ENCODE results near the gene RPL21.

The RPL21 gene

GRCh38 chr13:27264181-27264580 lies 12.8 kb downstream of the RPL21 start:
- TF ChIP-seq, protein P1, sequence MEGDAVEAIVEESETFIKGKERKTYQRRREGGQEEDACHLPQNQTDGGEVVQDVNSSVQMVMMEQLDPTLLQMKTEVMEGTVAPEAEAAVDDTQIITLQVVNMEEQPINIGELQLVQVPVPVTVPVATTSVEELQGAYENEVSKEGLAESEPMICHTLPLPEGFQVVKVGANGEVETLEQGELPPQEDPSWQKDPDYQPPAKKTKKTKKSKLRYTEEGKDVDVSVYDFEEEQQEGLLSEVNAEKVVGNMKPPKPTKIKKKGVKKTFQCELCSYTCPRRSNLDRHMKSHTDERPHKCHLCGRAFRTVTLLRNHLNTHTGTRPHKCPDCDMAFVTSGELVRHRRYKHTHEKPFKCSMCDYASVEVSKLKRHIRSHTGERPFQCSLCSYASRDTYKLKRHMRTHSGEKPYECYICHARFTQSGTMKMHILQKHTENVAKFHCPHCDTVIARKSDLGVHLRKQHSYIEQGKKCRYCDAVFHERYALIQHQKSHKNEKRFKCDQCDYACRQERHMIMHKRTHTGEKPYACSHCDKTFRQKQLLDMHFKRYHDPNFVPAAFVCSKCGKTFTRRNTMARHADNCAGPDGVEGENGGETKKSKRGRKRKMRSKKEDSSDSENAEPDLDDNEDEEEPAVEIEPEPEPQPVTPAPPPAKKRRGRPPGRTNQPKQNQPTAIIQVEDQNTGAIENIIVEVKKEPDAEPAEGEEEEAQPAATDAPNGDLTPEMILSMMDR (IDR thresholded peaks at IDR 0.05; ENCODE audit: control extremely low read depth, extremely low read depth, low read depth, missing control alignments): no peak
- DNase-seq (ENCODE audit: extremely low spot score): no peak
- POLR2A ChIA-PET: no interaction called here
- CTCF ChIA-PET: interaction anchor here (0.7 to 1.4 kb wide), 2 partner anchors 10 to 279 kb away, joined by 3 read pairs; no protein-coding TSS in a partner anchor

GRCh38 chr13:27264648-27265047 lies 13.3 kb downstream of the RPL21 start:
- TF ChIP-seq, protein P1 (IDR thresholded peaks at IDR 0.05; ENCODE audit: control extremely low read depth, extremely low read depth, low read depth, missing control alignments): no peak
- POLR2A ChIA-PET: interaction anchor here (0.6 kb wide), 1 partner anchor 275 kb away, joined by 6 read pairs; no protein-coding TSS in a partner anchor
- no peak for DNase-seq (ENCODE audit: extremely low spot score)
- CTCF ChIA-PET: interaction anchor here (0.7 to 1.2 kb wide), 3 partner anchors 10 to 279 kb away, joined by 3 to 5 read pairs (median 3); no protein-coding TSS in a partner anchor

DNA sequence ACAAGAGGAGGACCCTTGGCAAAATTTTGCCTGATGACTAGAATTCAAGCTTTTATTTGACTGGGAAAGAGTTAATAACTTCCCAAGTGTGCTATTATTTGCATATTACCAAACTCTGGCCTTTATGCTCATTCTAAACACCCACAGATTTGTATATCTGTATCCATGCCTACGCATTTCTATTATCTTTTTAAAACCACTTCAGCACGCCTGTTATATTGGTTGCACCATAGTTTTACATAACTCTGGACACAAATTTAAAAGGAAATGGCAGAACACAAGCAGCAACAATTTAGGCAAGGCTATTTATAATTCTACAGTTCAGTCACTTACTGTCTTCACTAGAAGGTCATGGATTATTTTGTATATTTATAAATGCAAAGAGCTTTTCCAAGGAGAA lies 15.6 kb downstream of the RPL21 start:
- POLR2A ChIA-PET: interaction anchor here (0.8 kb wide), 1 partner anchor 12 kb away, joined by 3 read pairs; no protein-coding TSS in a partner anchor
- CTCF ChIA-PET: interaction anchor here (1.0 to 1.9 kb wide), 6 partner anchors 8 to 282 kb away, joined by 3 to 8 read pairs (median 3); no protein-coding TSS in a partner anchor
- DNase-seq (ENCODE audit: extremely low spot score): no peak
- TF ChIP-seq, protein P1 (IDR thresholded peaks at IDR 0.05; ENCODE audit: control extremely low read depth, extremely low read depth, low read depth, missing control alignments): no peak

DNA sequence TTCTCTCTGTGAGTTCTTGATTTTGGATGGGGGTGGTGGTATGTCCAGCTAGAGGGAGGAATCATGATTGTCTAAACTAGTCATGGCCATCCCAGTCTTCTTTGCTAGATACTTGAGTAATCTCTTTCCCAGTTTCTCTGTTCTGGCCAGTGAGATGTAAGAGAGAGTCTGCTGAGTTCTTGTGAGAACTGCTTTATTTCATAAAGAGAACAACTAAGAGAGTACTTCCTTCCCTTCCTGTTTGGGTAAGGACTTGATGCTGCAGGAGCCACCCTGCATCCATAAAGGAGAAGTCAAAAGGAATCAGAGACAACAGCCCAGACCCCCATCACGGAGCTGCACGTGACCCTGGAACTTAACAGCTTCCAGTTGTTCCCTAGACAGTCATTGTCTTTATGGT lies 16.2 kb downstream of the RPL21 start:
- TF ChIP-seq, protein P1 (IDR thresholded peaks at IDR 0.05; ENCODE audit: control extremely low read depth, extremely low read depth, low read depth, missing control alignments): no peak
- POLR2A ChIA-PET: no interaction called here
- DNase-seq (ENCODE audit: extremely low spot score): no peak
- CTCF ChIA-PET: interaction anchor here (1.0 to 1.9 kb wide), 5 partner anchors 10 to 282 kb away, joined by 3 to 8 read pairs (median 3); no protein-coding TSS in a partner anchor

- no peak for DNase-seq (ENCODE audit: extremely low spot score)
- ChIA-PET CTCF (interaction anchor here (1.3 to 3.0 kb wide), 2 partner anchors 11 to 36 kb away, joined by 3 to 12 read pairs; no protein-coding TSS in a partner anchor), POLR2A (no interaction called here)
- TF ChIP-seq, protein P1 (IDR thresholded peaks at IDR 0.05; ENCODE audit: control extremely low read depth, extremely low read depth, low read depth, missing control alignments): no peak
Measured at GRCh38 chr13:27269114-27269665, 17.8 kb downstream of the RPL21 start.

- TF ChIP-seq, protein P1 (IDR thresholded peaks at IDR 0.05; ENCODE audit: control extremely low read depth, extremely low read depth, low read depth, missing control alignments): peak; percentile 77
- CTCF ChIA-PET: interaction anchor here (0.7 to 4.0 kb wide), 35 partner anchors 8 to 324 kb away, joined by 3 to 24 read pairs (median 3); partner anchors contain the start of gene GTF3A
- peak; percentile 87 for DNase-seq (ENCODE audit: extremely low spot score)
- POLR2A ChIA-PET: no interaction called here
Measured at GRCh38 chr13:27270594-27271520, 19.5 kb downstream of the RPL21 start, which contains the start of gene RASL11A. RASL11A (plus strand) TSS chr13:27270830; CDS start chr13:27270945, 115 bp downstream.
